Astrocyte of the cerebellum (primary cell): ENCODE data around the gene TSPAN31.
"Not testable (repeated sequence)": the region's sequence is repeated elsewhere in the genome, so short reads cannot be mapped to it uniquely, and the experiment has no call there.

Experiments used
- DNase-seq: peaks from one replicate; pipeline ENCODE4 v3.0.0-alpha.2; 2011; ENCODE audit warnings: low read depth
- H3K4me3 ChIP-seq: 2 replicates; pipeline ENCODE4 v1.5.1; 2011; ENCODE audit warnings: mild to moderate bottlenecking, low read depth, low read length, moderate library complexity
- in situ Hi-C: cut with HindIII; loops from 2 replicates; pipeline ENCODE4 v1.10.0; 2017; ENCODE audit warnings: low sequenced_read_pairs
- TF ChIP-seq, protein P1 (sequence below): IDR thresholded peaks from 2 replicates; pipeline ENCODE4 v1.5.1; 2012; ENCODE audit warnings: low read length, low read depth, moderate library complexity, mild to moderate bottlenecking; ENCODE audit errors: missing control alignments

Gene TSPAN31

GRCh38 chr12:57708296-57708695 is 36.5 kb upstream of the TSPAN31 start:
- DNase-seq, result no peak
- no peak overlapping the region for H3K4me3 ChIP-seq
- in situ Hi-C loops, result no loop called here
- TF ChIP-seq, protein P1, sequence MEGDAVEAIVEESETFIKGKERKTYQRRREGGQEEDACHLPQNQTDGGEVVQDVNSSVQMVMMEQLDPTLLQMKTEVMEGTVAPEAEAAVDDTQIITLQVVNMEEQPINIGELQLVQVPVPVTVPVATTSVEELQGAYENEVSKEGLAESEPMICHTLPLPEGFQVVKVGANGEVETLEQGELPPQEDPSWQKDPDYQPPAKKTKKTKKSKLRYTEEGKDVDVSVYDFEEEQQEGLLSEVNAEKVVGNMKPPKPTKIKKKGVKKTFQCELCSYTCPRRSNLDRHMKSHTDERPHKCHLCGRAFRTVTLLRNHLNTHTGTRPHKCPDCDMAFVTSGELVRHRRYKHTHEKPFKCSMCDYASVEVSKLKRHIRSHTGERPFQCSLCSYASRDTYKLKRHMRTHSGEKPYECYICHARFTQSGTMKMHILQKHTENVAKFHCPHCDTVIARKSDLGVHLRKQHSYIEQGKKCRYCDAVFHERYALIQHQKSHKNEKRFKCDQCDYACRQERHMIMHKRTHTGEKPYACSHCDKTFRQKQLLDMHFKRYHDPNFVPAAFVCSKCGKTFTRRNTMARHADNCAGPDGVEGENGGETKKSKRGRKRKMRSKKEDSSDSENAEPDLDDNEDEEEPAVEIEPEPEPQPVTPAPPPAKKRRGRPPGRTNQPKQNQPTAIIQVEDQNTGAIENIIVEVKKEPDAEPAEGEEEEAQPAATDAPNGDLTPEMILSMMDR, result no peak

GRCh38 chr12:57712701-57713100 is 32.1 kb upstream of the TSPAN31 start:
- no peak overlapping the region for H3K4me3 ChIP-seq
- in situ Hi-C loops, result no loop called here
- DNase-seq, result no peak
- TF ChIP-seq, protein P1, result no peak

GRCh38 chr12:57713209-57713608 is 31.6 kb upstream of the TSPAN31 start:
- no peak for DNase-seq
- in situ Hi-C loops, result no loop called here
- H3K4me3 ChIP-seq, result no peak overlapping the region

GRCh38 chr12:57715036-57715748 is 29.6 kb upstream of the TSPAN31 start:
- DNase-seq, H3K4me3 ChIP-seq, in situ Hi-C loops: not testable (repeated sequence)

More at GRCh38 chr12:57713209-57713608, 31.6 kb upstream of the TSPAN31 start:
- TF ChIP-seq, protein P1, result no peak

- in situ Hi-C loops, result no loop called here
- TF ChIP-seq, protein P1, result no peak
- DNase-seq, result no peak
- H3K4me3 ChIP-seq, result no peak overlapping the region
Observed at GRCh38 chr12:57715786-57716185, 29.1 kb upstream of the TSPAN31 start.

DNA sequence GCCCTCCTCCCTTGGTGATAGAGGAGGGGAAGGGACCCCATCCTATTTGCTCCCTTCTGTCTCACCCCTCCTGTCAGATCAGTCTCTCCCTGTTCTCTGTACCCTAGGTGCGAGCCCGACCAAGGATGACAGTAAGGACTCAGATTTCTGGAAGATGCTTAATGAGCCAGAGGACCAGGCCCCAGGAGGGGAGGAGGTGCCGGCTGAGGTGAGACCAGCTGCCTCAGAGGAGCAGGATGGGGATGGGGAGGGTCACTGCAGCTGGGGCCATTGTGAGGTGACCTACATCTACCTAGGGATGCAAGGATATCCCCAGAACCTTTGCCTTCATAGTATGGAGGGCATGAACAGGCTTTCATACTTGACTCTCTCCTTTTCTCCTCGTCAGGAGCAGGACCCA is 28.5 kb upstream of the TSPAN31 start:
- DNase-seq, result no peak
- TF ChIP-seq, protein P1, result no peak
- in situ Hi-C loops, result no loop called here
- H3K4me3 ChIP-seq, result no peak overlapping the region

- H3K4me3 ChIP-seq, result no peak overlapping the region
- in situ Hi-C loops, result no loop called here
- TF ChIP-seq, protein P1, result no peak
- DNase-seq, result no peak
Observed at GRCh38 chr12:57717131-57717530, 27.7 kb upstream of the TSPAN31 start.
